Endothelial cell of umbilical vein (primary cell): Measurements from ENCODE around the gene RASGRF2. TPM values are rescaled to one million over a fixed set of nuclear protein-coding genes. Genes with fewer than 3 reads are reported as not detected.

Source experiments
- BruUV-seq: library from RNA; stranded (reverse); fragments of 400-500 nt; replicated peaks from 2 replicates; lab custom pipeline; 2021; lab: Mats Ljungman, UMichigan
- CTCF ChIA-PET: fragments of 300-600, 350-600 bp; sonication (Branson Sonifier 250); formaldehyde crosslinking; loops from one replicate; lab custom pipeline; 2021; ENCODE audit warnings: antibody characterized with exemption, inconsistent platforms; lab: Charles Lee
- POLR2A ChIA-PET: fragments of 300-600, 350-600 bp; sonication (Branson Sonifier 250); formaldehyde crosslinking; loops from one replicate; lab custom pipeline; 2021; ENCODE audit warnings: antibody characterized with exemption, inconsistent platforms; lab: Charles Lee
- DNase-seq: peaks from one replicate; pipeline ENCODE4 v3.0.0-alpha.2; 2011; ENCODE audit warnings: low read depth, low spot score
- FAIRE-seq: peaks from 2 replicates; lab custom pipeline; 2011; peaks lifted over from hg19 to GRCh38; lab: Jason Lieb, UNC
- H2AFZ ChIP-seq: 2 replicates; pipeline ENCODE4 v1.6.0; 2012; ENCODE audit warnings: low read depth, low read length, control low read depth, inconsistent platforms
- H3K27ac ChIP-seq: 2 replicates; pipeline ENCODE4 v1.5.1; 2011; ENCODE audit warnings: low read depth, mild to moderate bottlenecking, control low read depth, low read length, moderate library complexity; ENCODE audit not compliant: insufficient read depth
- H3K27me3 ChIP-seq, 2 experiments: 2 replicates each; pipeline versions ENCODE4 v1.6.0 to v1.6.1; 2011; ENCODE audit warnings: low read length in 2 of 2, mixed read lengths in 1 of 2; ENCODE audit not compliant: control insufficient read depth in 2 of 2, insufficient read depth in 2 of 2
- H3K36me3 ChIP-seq, 2 experiments: 2 replicates in 1 of 2; 3 replicates in 1 of 2; pipeline ENCODE4 v1.5.1; 2011; ENCODE audit warnings: low read length in 2 of 2, mild to moderate bottlenecking in 1 of 2, moderate library complexity in 1 of 2; ENCODE audit not compliant: control insufficient read depth in 2 of 2, insufficient read depth in 2 of 2; ENCODE audit errors: extremely low read depth in 1 of 2
- H3K4me1 ChIP-seq: 3 replicates; pipeline ENCODE4 v1.5.1; 2011; ENCODE audit warnings: mild to moderate bottlenecking, low read length; ENCODE audit not compliant: control insufficient read depth, insufficient read depth; ENCODE audit errors: extremely low read depth
- H3K4me2 ChIP-seq: 2 replicates; pipeline ENCODE4 v1.6.1; 2011; ENCODE audit warnings: low read length, control low read depth, mixed read lengths; ENCODE audit not compliant: insufficient read depth
- H3K4me3 ChIP-seq, 3 experiments: fragments of 200-600 bp in 1 of 3; sonication (generic), shearing (Covaris generic) in 1 of 3; replicated peaks in 1 of 3; 2 replicates each; pipeline ENCODE4 v1.5.1; 2011 to 2016; ENCODE audit warnings: control low read depth in 3 of 3, low read length in 3 of 3, mild to moderate bottlenecking in 2 of 3, inconsistent platforms in 1 of 3, low read depth in 1 of 3, moderate library complexity in 1 of 3; ENCODE audit not compliant: insufficient read depth in 1 of 3
- H3K79me2 ChIP-seq: 2 replicates; pipeline ENCODE4 v1.6.0; 2012; ENCODE audit warnings: low read length, inconsistent platforms; ENCODE audit not compliant: control insufficient read depth, insufficient read depth
- H3K9ac ChIP-seq: replicated peaks from 2 replicates; pipeline ENCODE3; 2011; ENCODE audit warnings: low read length, control low read depth; ENCODE audit not compliant: insufficient read depth; ENCODE audit errors: extremely low read depth
- H3K9me1 ChIP-seq: replicated peaks from 3 replicates; pipeline ENCODE4 v1.6.0; 2011; ENCODE audit warnings: mild to moderate bottlenecking, low read length; ENCODE audit not compliant: control insufficient read depth, insufficient read depth; ENCODE audit errors: extremely low read depth
- H3K9me3 ChIP-seq: replicated peaks from 2 replicates; pipeline ENCODE4 v1.5.1; 2012; ENCODE audit warnings: low read length, inconsistent platforms; ENCODE audit not compliant: control insufficient read depth, insufficient read depth
- H4K20me1 ChIP-seq: replicated peaks from 2 replicates; pipeline ENCODE3; 2011; ENCODE audit warnings: mild to moderate bottlenecking, low read length; ENCODE audit not compliant: control insufficient read depth, insufficient read depth; ENCODE audit errors: extremely low read depth
- MYC ChIP-seq: IDR thresholded peaks from one replicate; pipeline ENCODE4 v1.6.1; 2011; ENCODE audit warnings: mild to moderate bottlenecking, low read depth, low read length
- dilution Hi-C: fragments of 300-500 bp; cut with MboI; formaldehyde crosslinking; loops from one replicate; pipeline ENCODE4 v1.15.0; 2019; ENCODE audit warnings: low sequenced_read_pairs; ENCODE audit not compliant: extremely low pct_ligation_motif_present
- intact Hi-C: fragments of 100-400 bp; cut with micrococcal nuclease; formaldehyde crosslinking; loops from one replicate; pipeline ENCODE4 v1.10.0; 2022
- polyA plus RNA-seq, 4 experiments: library from polyadenylated mRNA; depleted of rRNA in 3 of 4; stranded (reverse) in 3 of 4; unstranded in 1 of 4; fragments of >200 nt; gene quantifications; 2 replicates each; pipeline versions ENCODE4 v1.2.1 to v1.2.3, GENCODE V29; 2011 to 2012; ENCODE audit warnings: missing spikeins in 1 of 4
- total RNA-seq: library from RNA; stranded (reverse); gene quantifications from 2 replicates; pipeline ENCODE4 v1.2.3, GENCODE V29; 2021
- TF ChIP-seq, protein P1 (sequence below): IDR thresholded peaks from 2 replicates; pipeline ENCODE4 v1.6.1; 2011; ENCODE audit not compliant: insufficient read depth, insufficient read length
- TF ChIP-seq, protein P2 (sequence below), 2 donors: IDR thresholded peaks; 1 replicate in 1 of 2; 2 replicates in 1 of 2; pipeline ENCODE4 v1.5.1; 2011; ENCODE audit warnings: low read length in 2 of 2, mild to moderate bottlenecking in 2 of 2, moderate library complexity in 2 of 2, control low read depth in 1 of 2, inconsistent platforms in 1 of 2, low read depth in 1 of 2; ENCODE audit not compliant: insufficient read depth in 1 of 2; ENCODE audit errors: extremely low read depth in 1 of 2

Gene RASGRF2
- total and polyA plus RNA-seq, 2 donors (not counting 3 experiments of a cell fraction or from before 2014, with no cell fraction given): 0.41 to 4.0 TPM

- dilution Hi-C loops: no loop called here
- no peaks in the 10 kb centered on the region for H3K9me1 ChIP-seq
- peak; percentile 25 for DNase-seq
- H3K9ac ChIP-seq: no peak overlapping the region
- H3K9me3 ChIP-seq: no peaks in the 10 kb centered on the region
- no TSS peak for BruUV-seq
- no peak overlapping the region for H3K27ac ChIP-seq
- peak overlapping the region; percentile 74 for H3K4me2 ChIP-seq
- intact Hi-C loops: loop anchor here (1.0 to 10.0 kb wide), 7 partner anchors 87 to 794 kb away; partner anchors contain the start of genes FAM151B, SSBP2 and ZCCHC9
- no peaks in the 10 kb centered on the region for H3K79me2 ChIP-seq
- H3K4me3 ChIP-seq: peak overlapping the region; percentile 20 to 49 (median 35)
- TF ChIP-seq, protein P1, sequence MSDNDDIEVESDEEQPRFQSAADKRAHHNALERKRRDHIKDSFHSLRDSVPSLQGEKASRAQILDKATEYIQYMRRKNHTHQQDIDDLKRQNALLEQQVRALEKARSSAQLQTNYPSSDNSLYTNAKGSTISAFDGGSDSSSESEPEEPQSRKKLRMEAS: no peak
- TF ChIP-seq MYC: no peak
- TF ChIP-seq, protein P2, sequence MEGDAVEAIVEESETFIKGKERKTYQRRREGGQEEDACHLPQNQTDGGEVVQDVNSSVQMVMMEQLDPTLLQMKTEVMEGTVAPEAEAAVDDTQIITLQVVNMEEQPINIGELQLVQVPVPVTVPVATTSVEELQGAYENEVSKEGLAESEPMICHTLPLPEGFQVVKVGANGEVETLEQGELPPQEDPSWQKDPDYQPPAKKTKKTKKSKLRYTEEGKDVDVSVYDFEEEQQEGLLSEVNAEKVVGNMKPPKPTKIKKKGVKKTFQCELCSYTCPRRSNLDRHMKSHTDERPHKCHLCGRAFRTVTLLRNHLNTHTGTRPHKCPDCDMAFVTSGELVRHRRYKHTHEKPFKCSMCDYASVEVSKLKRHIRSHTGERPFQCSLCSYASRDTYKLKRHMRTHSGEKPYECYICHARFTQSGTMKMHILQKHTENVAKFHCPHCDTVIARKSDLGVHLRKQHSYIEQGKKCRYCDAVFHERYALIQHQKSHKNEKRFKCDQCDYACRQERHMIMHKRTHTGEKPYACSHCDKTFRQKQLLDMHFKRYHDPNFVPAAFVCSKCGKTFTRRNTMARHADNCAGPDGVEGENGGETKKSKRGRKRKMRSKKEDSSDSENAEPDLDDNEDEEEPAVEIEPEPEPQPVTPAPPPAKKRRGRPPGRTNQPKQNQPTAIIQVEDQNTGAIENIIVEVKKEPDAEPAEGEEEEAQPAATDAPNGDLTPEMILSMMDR (IDR thresholded peaks at IDR 0.05; ENCODE audit: extremely low read depth in 1 of 2, insufficient read depth in 1 of 2, low read depth in 1 of 2, low read length in 2 of 2): peak in 1 of 2 donors; percentile 1
- H4K20me1 ChIP-seq: no peaks in the 10 kb centered on the region
- H3K36me3 ChIP-seq: no peaks in the 10 kb centered on the region
- H3K27me3 ChIP-seq: peaks cover 17 to 35% of the 10 kb centered on the region in 2 experiments
- ChIA-PET CTCF (interaction anchor here (1.0 to 2.1 kb wide), 3 partner anchors 25 to 147 kb away, joined by 3 to 9 read pairs (median 3); no protein-coding TSS in a partner anchor), POLR2A (no interaction called here)
- H2AFZ ChIP-seq: peak overlapping the region; percentile 98
- FAIRE-seq: no peak
- peaks cover 35% of the 10 kb centered on the region for H3K4me1 ChIP-seq
These were observed 590 bp downstream of the RASGRF2 start for GRCh38 chr5:80960531-80961375.
